Activated CD4-positive, alpha-beta T cell treated with anti-CD3 and anti-CD28 coated beads, Interleukin-10, Interleukin-2, amounts not matched to agents 100 ng/mL and 50 ng/mL, durations not matched to agents 16 hours and 8 hours (primary cell): Measurements from ENCODE around the gene PLEKHA6.
A peak's percentile ranks its signal among the peaks of the same experiment; 100 is the strongest.

ENCODE experiments used
- DNase-seq: peaks from one replicate; pipeline ENCODE4 v3.0.0-alpha.2; 2020

PLEKHA6 gene

GRCh38 chr1:204227996-204228785 lies 131.5 kb downstream of the PLEKHA6 start:
- no peak for DNase-seq

GRCh38 chr1:204227351-204227750 lies 132.4 kb downstream of the PLEKHA6 start:
- DNase-seq = no peak

GRCh38 chr1:204225841-204226735 lies 133.6 kb downstream of the PLEKHA6 start:
- DNase-seq = no peak

- no peak for DNase-seq
These were observed 135.1 kb downstream of the PLEKHA6 start for GRCh38 chr1:204224655-204225054.

GRCh38 chr1:204223129-204223860 lies 136.4 kb downstream of the PLEKHA6 start:
- no peak for DNase-seq

GRCh38 chr1:204222764-204223055 lies 137.0 kb downstream of the PLEKHA6 start:
- no peak for DNase-seq

GRCh38 chr1:204222006-204222763 lies 137.5 kb downstream of the PLEKHA6 start:
- DNase-seq = no peak

- DNase-seq = no peak
These were observed 138.5 kb downstream of the PLEKHA6 start for GRCh38 chr1:204221271-204221670.

- DNase-seq = no peak
These were observed 139.6 kb downstream of the PLEKHA6 start for GRCh38 chr1:204219971-204220616.

- DNase-seq = no peak
These were observed 141.2 kb downstream of the PLEKHA6 start for GRCh38 chr1:204218552-204218951.

GRCh38 chr1:204217648-204218000 lies 142.1 kb downstream of the PLEKHA6 start:
- DNase-seq = no peak

GRCh38 chr1:204216880-204217647 lies 142.7 kb downstream of the PLEKHA6 start:
- no peak for DNase-seq

GRCh38 chr1:204216236-204216635 lies 143.5 kb downstream of the PLEKHA6 start:
- DNase-seq = no peak

GRCh38 chr1:204213668-204214662 lies 145.8 kb downstream of the PLEKHA6 start, which contains the start of gene GOLT1A:
GOLT1A (minus strand) TSS chr1:204213988; CDS start chr1:204213906, 82 bp downstream.
- DNase-seq = peak; percentile 35

GRCh38 chr1:204212715-204213114 lies 147.0 kb downstream of the PLEKHA6 start:
- no peak for DNase-seq

GRCh38 chr1:204211046-204211445 lies 148.7 kb downstream of the PLEKHA6 start:
- no peak for DNase-seq

- DNase-seq = peak; percentile 70
These were observed 152.6 kb downstream of the PLEKHA6 start for GRCh38 chr1:204207136-204207616.

GRCh38 chr1:204206121-204206520 lies 153.6 kb downstream of the PLEKHA6 start:
- no peak for DNase-seq

- DNase-seq = no peak
These were observed 154.2 kb downstream of the PLEKHA6 start for GRCh38 chr1:204205486-204205885.

GRCh38 chr1:204204944-204205343 lies 154.8 kb downstream of the PLEKHA6 start:
- no peak for DNase-seq
